Astrocyte (in vitro differentiated cells and primary cell): Measurements from ENCODE around the gene PNPLA7.

Source experiments
- CTCF ChIP-seq: IDR thresholded peaks from 2 replicates; pipeline ENCODE4 v1.5.1; 2011; ENCODE audit warnings: low read depth, mild to moderate bottlenecking, inconsistent platforms, low read length, moderate library complexity; ENCODE audit not compliant: insufficient read depth
- EZH2 ChIP-seq: IDR thresholded peaks from 2 replicates; pipeline ENCODE4 v1.6.1; 2012; ENCODE audit warnings: mild to moderate bottlenecking, low read length, inconsistent platforms; ENCODE audit not compliant: insufficient read depth

GRCh38 chr9:137564817-137565411 lies 14.7 kb upstream of the PNPLA7 start:
- TF ChIP-seq CTCF (no peak), EZH2 (no peak)
